ENCODE measurements around the gene TCERG1L. TPM values are rescaled to one million over a fixed set of nuclear protein-coding genes. Genes with fewer than 3 reads are reported as not detected.
"Not testable (repeated sequence)": the region's sequence is repeated elsewhere in the genome, so short reads cannot be mapped to it uniquely, and the experiment has no call there.

Gene TCERG1L
- total RNA-seq, 4 donors from 2014 or later = 0.42 to 1.3 TPM; not detected in 2

- TF ChIP-seq POLR2A (IDR thresholded peaks at IDR 0.05) (no peak), EP300 (IDR thresholded peaks at IDR 0.05) (no peak), CTCF (IDR thresholded peaks at IDR 0.05) (no peak)
- DNase-seq (ENCODE audit: low spot score in 2 of 2) = no peak
These were observed 70.8 kb downstream of the TCERG1L start for GRCh38 chr10:131240691-131241090.

GRCh38 chr10:131239926-131240325, 71.6 kb downstream of the TCERG1L start:
- no peak for DNase-seq (ENCODE audit: low spot score in 2 of 2)
- Histone ChIP-seq H3K27me3 (peaks cover 0 to 8% of the 10 kb centered on the region in 2 donors), H3K9me3 (no peaks in the 10 kb centered on the region), H3K27ac (no peak overlapping the region), H3K4me3 (no peak overlapping the region), H3K36me3 (no peaks in the 10 kb centered on the region), H3K4me1 (no peaks in the 10 kb centered on the region)
- 63 to 86% methylated on average over 3 to 7 of the region's 7 CpGs for WGBS, 2 donors
- TF ChIP-seq CTCF (IDR thresholded peaks at IDR 0.05) (no peak), POLR2A (IDR thresholded peaks at IDR 0.05) (no peak), EP300 (IDR thresholded peaks at IDR 0.05) (no peak)

More at GRCh38 chr10:131240691-131241090, 70.8 kb downstream of the TCERG1L start:
- Histone ChIP-seq H3K36me3 (no peaks in the 10 kb centered on the region), H3K9me3 (no peaks in the 10 kb centered on the region), H3K4me3 (no peak overlapping the region), H3K4me1 (no peaks in the 10 kb centered on the region), H3K27ac (no peak overlapping the region), H3K27me3 (peaks cover 0 to 8% of the 10 kb centered on the region in 2 donors)
- 81 to 87% methylated on average over 16 of the region's 16 CpGs for WGBS, 2 donors

GRCh38 chr10:131239450-131239849, 72.1 kb downstream of the TCERG1L start:
- peaks cover 0 to 2% (median 0%) of the 10 kb centered on the region in 4 donors for H3K9me3 ChIP-seq
- no peak overlapping the region for H3K4me3 ChIP-seq
- DNase-seq (ENCODE audit: low spot score in 2 of 2) = no peak
- H3K27me3 ChIP-seq = peaks cover 0 to 8% of the 10 kb centered on the region in 2 donors
- no peaks in the 10 kb centered on the region for H3K36me3 ChIP-seq
- no peak overlapping the region for H3K27ac ChIP-seq
- H3K4me1 ChIP-seq = no peaks in the 10 kb centered on the region
- TF ChIP-seq EP300 (IDR thresholded peaks at IDR 0.05) (no peak), POLR2A (IDR thresholded peaks at IDR 0.05) (no peak)
- 46 to 57% methylated on average over 13 of the region's 13 CpGs for WGBS, 2 donors

GRCh38 chr10:131238669-131239280, 72.7 kb downstream of the TCERG1L start:
- Histone ChIP-seq H3K27me3 (peaks cover 0 to 8% of the 10 kb centered on the region in 2 donors), H3K4me3 (no peak overlapping the region), H3K36me3 (no peaks in the 10 kb centered on the region), H3K9me3 (peaks cover 0 to 4% (median 0%) of the 10 kb centered on the region in 4 donors), H3K4me1 (no peaks in the 10 kb centered on the region), H3K27ac (no peak overlapping the region)
- TF ChIP-seq POLR2A (IDR thresholded peaks at IDR 0.05) (no peak), EP300 (IDR thresholded peaks at IDR 0.05) (no peak)
- WGBS, 2 donors = 74 to 77% methylated on average over 12 to 13 of the region's 13 CpGs
- no peak for DNase-seq (ENCODE audit: low spot score in 2 of 2)

GRCh38 chr10:131237991-131238651, 73.4 kb downstream of the TCERG1L start:
- 80 to 86% methylated on average over 18 to 20 of the region's 20 CpGs for WGBS, 2 donors
- Histone ChIP-seq H3K4me1 (no peaks in the 10 kb centered on the region), H3K27ac (no peak overlapping the region), H3K4me3 (no peak overlapping the region), H3K9me3 (peaks cover 0 to 4% (median 0%) of the 10 kb centered on the region in 4 donors), H3K27me3 (peaks cover 0 to 8% of the 10 kb centered on the region in 2 donors), H3K36me3 (no peaks in the 10 kb centered on the region)
- no peak for TF ChIP-seq CTCF (IDR thresholded peaks at IDR 0.05)
- no peak for TF ChIP-seq POLR2A (IDR thresholded peaks at IDR 0.05)
- no peak for TF ChIP-seq EP300 (IDR thresholded peaks at IDR 0.05)
- DNase-seq (ENCODE audit: low spot score in 2 of 2) = no peak

- peaks cover 0 to 11% (median 0%) of the 10 kb centered on the region in 4 donors for H3K9me3 ChIP-seq
- H3K27ac ChIP-seq; H3K36me3 ChIP-seq; DNase-seq (ENCODE audit: low spot score in 2 of 2); H3K27me3 ChIP-seq; H3K4me3 ChIP-seq; H3K4me1 ChIP-seq: not testable (repeated sequence)
- WGBS, 2 donors = 91 to 93% methylated on average over 13 of the region's 13 CpGs
These were observed 76.9 kb downstream of the TCERG1L start for GRCh38 chr10:131234606-131235005.

Measured in tibial nerve (tissue), 4 donors.